HepG2 (cell line): ENCODE results near the gene SAC3D1. TPM values are rescaled to one million over a fixed set of nuclear protein-coding genes. Genes with fewer than 3 reads are reported as not detected.
A peak's percentile ranks its signal among the peaks of the same experiment; 100 is the strongest.

Experiments used
- EZH2 ChIP-seq: conservative IDR thresholded peaks from 2 replicates; pipeline ENCODE4 v1.6.1; 2012; ENCODE audit warnings: mild to moderate bottlenecking, low read depth, low read length, moderate library complexity
- FOXK1 ChIP-seq: sonication (generic); formaldehyde crosslinking; IDR thresholded peaks from 2 replicates; pipeline ENCODE4 v1.4.0; 2020; ENCODE audit warnings: low read depth, missing genetic modification reagents, borderline replicate concordance
- GFI1 ChIP-seq: sonication (generic); formaldehyde crosslinking; IDR thresholded peaks from 2 replicates; pipeline ENCODE4 v1.5.0; 2020; ENCODE audit warnings: missing genetic modification reagents, mild to moderate bottlenecking, borderline replicate concordance
- HDAC2 ChIP-seq: sonication (generic); formaldehyde crosslinking; IDR thresholded peaks from 2 replicates; pipeline ENCODE4 v1.4.0; 2020; ENCODE audit warnings: missing genetic modification reagents
- HOXA3 ChIP-seq: sonication (generic); formaldehyde crosslinking; IDR thresholded peaks from 2 replicates; pipeline ENCODE4 v1.5.0; 2020; ENCODE audit warnings: missing genetic modification reagents
- MIXL1 ChIP-seq: IDR thresholded peaks from 2 replicates; pipeline ENCODE4 v1.6.1; 2016
- NFE2L1 ChIP-seq: sonication (generic); formaldehyde crosslinking; IDR thresholded peaks from 2 replicates; pipeline ENCODE4 v1.4.0; 2020; ENCODE audit warnings: missing genetic modification reagents, mild to moderate bottlenecking, borderline replicate concordance
- PAXIP1 ChIP-seq: sonication (generic); formaldehyde crosslinking; conservative IDR thresholded peaks from 2 replicates; pipeline ENCODE4 v1.4.0; 2020; ENCODE audit warnings: mild to moderate bottlenecking, missing genetic modification reagents, moderate library complexity
- POLR2AphosphoS2 ChIP-seq: IDR thresholded peaks from 2 replicates; pipeline ENCODE4 v1.6.1; 2011; ENCODE audit warnings: low read depth, low read length, improper control_type of control experiment
- SALL1 ChIP-seq: sonication (generic); formaldehyde crosslinking; IDR thresholded peaks from 2 replicates; pipeline ENCODE4 v1.8.0; 2022; ENCODE audit warnings: mild to moderate bottlenecking, missing genetic modification reagents
- TBP ChIP-seq: sonication (generic); formaldehyde crosslinking; IDR thresholded peaks from 2 replicates; pipeline ENCODE4 v1.5.0; 2020; ENCODE audit warnings: missing genetic modification reagents
- TOPORS ChIP-seq: sonication (generic); formaldehyde crosslinking; IDR thresholded peaks from 2 replicates; pipeline ENCODE4 v1.8.0; 2023; ENCODE audit warnings: mild to moderate bottlenecking, missing genetic modification reagents
- TSC22D2 ChIP-seq: sonication (generic); formaldehyde crosslinking; IDR thresholded peaks from 2 replicates; pipeline ENCODE4 v1.5.1; 2020; ENCODE audit warnings: missing genetic modification reagents, mild to moderate bottlenecking, borderline replicate concordance
- ZBTB20 ChIP-seq: sonication (generic); formaldehyde crosslinking; IDR thresholded peaks from 2 replicates; pipeline ENCODE4 v1.8.1; 2023; ENCODE audit warnings: missing genetic modification reagents, low read depth, mild to moderate bottlenecking, borderline replicate concordance
- ZBTB44 ChIP-seq: sonication (generic); formaldehyde crosslinking; IDR thresholded peaks from 2 replicates; pipeline ENCODE4 v1.4.0; 2020; ENCODE audit warnings: missing genetic modification reagents
- ZFP36L1 ChIP-seq: sonication (generic); formaldehyde crosslinking; IDR thresholded peaks from 2 replicates; pipeline ENCODE4 v1.8.0; 2022; ENCODE audit warnings: mild to moderate bottlenecking, missing genetic modification reagents, moderate library complexity
- ZKSCAN1 ChIP-seq: fragments of 150-350 bp; IDR thresholded peaks from 2 replicates; pipeline ENCODE4 v1.6.1; 2014; ENCODE audit warnings: low read length
- ZMYM3 ChIP-seq: sonication (generic); formaldehyde crosslinking; IDR thresholded peaks from 2 replicates; pipeline ENCODE4 v1.5.1; 2020; ENCODE audit warnings: mild to moderate bottlenecking, missing genetic modification reagents
- ZNF101 ChIP-seq: sonication (generic); formaldehyde crosslinking; IDR thresholded peaks from 2 replicates; pipeline ENCODE4 v1.4.0; 2020; ENCODE audit warnings: mild to moderate bottlenecking, low read depth, missing genetic modification reagents, borderline replicate concordance
- ZNF331 ChIP-seq: sonication (generic); formaldehyde crosslinking; IDR thresholded peaks from 2 replicates; pipeline ENCODE4 v1.4.0; 2020; ENCODE audit warnings: missing genetic modification reagents
- ZNF564 ChIP-seq: sonication (generic); formaldehyde crosslinking; IDR thresholded peaks from 2 replicates; pipeline ENCODE4 v1.8.1; 2023; ENCODE audit warnings: mild to moderate bottlenecking, missing genetic modification reagents
- ZNF589 ChIP-seq: sonication (generic); formaldehyde crosslinking; conservative IDR thresholded peaks from 2 replicates; pipeline ENCODE4 v1.8.0; 2022; ENCODE audit warnings: mild to moderate bottlenecking, moderate library complexity, missing genetic modification reagents
- polyA plus RNA-seq, 8 experiments: library from polyadenylated mRNA; depleted of rRNA in 3 of 8; stranded (reverse) in 7 of 8; unstranded in 1 of 8; fragments of >200 nt; fragmentation: Illumina TruSeq in 4 of 8; extraction: Trizol in 4 of 8; gene quantifications; 2 replicates each; pipeline versions ENCODE4 v1.2.1 to v1.2.3, GENCODE V29; 2011 to 2016; ENCODE audit warnings: low read depth in 4 of 8, missing spikeins in 1 of 8, mixed read lengths in 1 of 8; ENCODE audit not compliant: insufficient read depth in 1 of 8
- total RNA-seq, 5 experiments: library from RNA; depleted of rRNA; stranded (reverse); fragments of >200 nt; fragmentation: Illumina TruSeq; extraction: Trizol; gene quantifications; 2 replicates each; pipeline ENCODE4 v1.2.3, GENCODE V29; 2016; ENCODE audit warnings: low read depth in 1 of 5
- TF ChIP-seq, protein P1 (sequence below): IDR thresholded peaks from 2 replicates; pipeline ENCODE4 v1.6.1; 2016
- TF ChIP-seq, protein P2 (sequence below), 2 experiments: fragments of 450-650 bp in 1 of 2; sonication (generic) in 1 of 2; formaldehyde crosslinking; IDR thresholded peaks; 2 replicates each; pipeline versions ENCODE4 v1.5.0 to v1.8.0; 2020 to 2022; ENCODE audit warnings: mild to moderate bottlenecking in 1 of 2, missing genetic modification reagents in 1 of 2
- TF ChIP-seq, protein P3 (sequence below): sonication (generic); formaldehyde crosslinking; IDR thresholded peaks from 2 replicates; pipeline ENCODE4 v1.4.0; 2020; ENCODE audit warnings: missing genetic modification reagents, low read depth, mild to moderate bottlenecking, borderline replicate concordance

The SAC3D1 gene
- total and polyA plus RNA-seq, 2 of the 13 experiments (the other 11 are each of a cell fraction or from before 2014, with no cell fraction given) = 7.4 to 36.3 TPM

DNA sequence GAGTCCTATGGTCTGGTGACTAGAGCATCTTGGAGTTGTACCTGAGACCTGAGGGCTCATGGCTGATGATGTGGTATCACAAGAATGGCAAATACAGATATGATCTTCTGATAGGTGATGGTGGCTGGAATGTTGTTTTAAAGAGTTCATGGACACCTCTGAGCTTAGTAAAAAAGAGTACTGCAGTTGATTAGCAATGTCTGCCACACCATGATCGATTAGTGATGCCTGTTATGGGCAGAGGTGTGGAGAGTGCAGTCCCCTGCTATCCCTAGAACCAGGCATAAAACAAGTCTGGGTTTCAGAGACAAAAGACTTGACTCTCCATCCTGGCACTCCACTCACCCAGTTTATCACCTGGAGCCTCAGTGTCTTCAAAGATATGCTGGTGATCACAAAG lies 42.9 kb upstream of the SAC3D1 start (continued):
- TF ChIP-seq, protein P1, sequence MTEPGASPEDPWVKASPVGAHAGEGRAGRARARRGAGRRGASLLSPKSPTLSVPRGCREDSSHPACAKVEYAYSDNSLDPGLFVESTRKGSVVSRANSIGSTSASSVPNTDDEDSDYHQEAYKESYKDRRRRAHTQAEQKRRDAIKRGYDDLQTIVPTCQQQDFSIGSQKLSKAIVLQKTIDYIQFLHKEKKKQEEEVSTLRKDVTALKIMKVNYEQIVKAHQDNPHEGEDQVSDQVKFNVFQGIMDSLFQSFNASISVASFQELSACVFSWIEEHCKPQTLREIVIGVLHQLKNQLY (CRISPR knock-in tag) = no peak
- TF ChIP-seq ZNF331 (CRISPR knock-in tag) (0 out of 2 replicates have a peak, but pooled peaks have one; percentile 43), ZBTB44 (CRISPR knock-in tag) (no peak), TSC22D2 (CRISPR knock-in tag) (0 out of 2 replicates have a peak, but pooled peaks have one; percentile 32), ZNF101 (no peak), POLR2AphosphoS2 (peak; percentile 92; the same call in 1 of the 2 replicates), NFE2L1 (CRISPR knock-in tag) (no peak), EZH2 (no peak), HOXA3 (CRISPR knock-in tag) (peak; percentile 33; the same call in 1 of the 2 replicates), ZBTB20 (no peak), ZMYM3 (CRISPR knock-in tag) (0 out of 2 replicates have a peak, but pooled peaks have one; percentile 47), TBP (CRISPR knock-in tag) (no peak), HDAC2 (CRISPR knock-in tag) (peak; percentile 31; the same call in 1 of the 2 replicates), ZKSCAN1 (no peak), FOXK1 (peak; percentile 32; the same call in 1 of the 2 replicates), ZNF589 (CRISPR knock-in tag) (no peak), ZNF564 (no peak), TOPORS (CRISPR knock-in tag) (no peak), ZFP36L1 (CRISPR knock-in tag) (no peak), GFI1 (CRISPR knock-in tag) (no peak), PAXIP1 (CRISPR knock-in tag) (0 out of 2 replicates have a peak, but pooled peaks have one; percentile 10), MIXL1 (peak; percentile 79), SALL1 (CRISPR knock-in tag) (no peak)
- TF ChIP-seq, protein P2, sequence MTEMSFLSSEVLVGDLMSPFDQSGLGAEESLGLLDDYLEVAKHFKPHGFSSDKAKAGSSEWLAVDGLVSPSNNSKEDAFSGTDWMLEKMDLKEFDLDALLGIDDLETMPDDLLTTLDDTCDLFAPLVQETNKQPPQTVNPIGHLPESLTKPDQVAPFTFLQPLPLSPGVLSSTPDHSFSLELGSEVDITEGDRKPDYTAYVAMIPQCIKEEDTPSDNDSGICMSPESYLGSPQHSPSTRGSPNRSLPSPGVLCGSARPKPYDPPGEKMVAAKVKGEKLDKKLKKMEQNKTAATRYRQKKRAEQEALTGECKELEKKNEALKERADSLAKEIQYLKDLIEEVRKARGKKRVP (CRISPR knock-in tag; IDR thresholded peaks at IDR 0.05) = no peak
- TF ChIP-seq, protein P3, sequence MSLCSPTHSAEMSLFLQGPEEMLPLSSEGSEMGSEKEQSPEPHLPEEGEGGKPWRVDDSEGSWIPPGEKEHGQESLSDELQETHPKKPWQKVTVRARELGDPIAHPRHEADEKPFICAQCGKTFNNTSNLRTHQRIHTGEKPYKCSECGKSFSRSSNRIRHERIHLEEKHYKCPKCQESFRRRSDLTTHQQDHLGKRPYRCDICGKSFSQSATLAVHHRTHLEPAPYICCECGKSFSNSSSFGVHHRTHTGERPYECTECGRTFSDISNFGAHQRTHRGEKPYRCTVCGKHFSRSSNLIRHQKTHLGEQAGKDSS = no peak
